Measurements from ENCODE around the gene ZCWPW2. TPM values are rescaled to one million over a fixed set of nuclear protein-coding genes. Genes with fewer than 3 reads are reported as not detected.

ZCWPW2 gene
- total and polyA plus RNA-seq, 9 of the 15 experiments (the other 6 are each of a cell fraction or from before 2014, with no cell fraction given): 0.10 to 0.77 (median 0.44) TPM

DNA sequence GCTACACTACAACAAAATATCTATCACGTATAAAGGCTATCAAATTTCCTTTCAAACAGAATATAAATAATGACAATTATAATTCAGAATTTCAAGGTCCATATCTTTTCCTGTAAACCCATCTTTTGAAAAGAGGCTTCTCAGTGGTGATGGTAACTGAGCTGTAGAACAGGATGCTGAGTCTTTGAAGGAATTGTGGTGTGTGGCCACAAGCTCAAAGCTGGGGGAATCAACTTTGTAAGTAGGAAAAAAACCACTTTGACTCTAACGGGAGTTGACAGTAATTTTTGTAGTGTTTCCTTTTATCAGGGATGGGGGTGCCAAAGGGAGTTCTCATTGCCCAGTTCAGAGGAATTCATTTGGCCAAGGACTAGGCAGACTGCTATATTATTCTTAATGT lies 13.3 kb upstream of the ZCWPW2 start:
- FAIRE-seq (no peak), ATAC-seq (no peak), DNase-seq (ENCODE audit: extremely low read depth in 1 of 4, low spot score in 3 of 4) (no peak)
- Histone ChIP-seq H3K4me2 (ENCODE audit: insufficient read depth, low read length) (no peak overlapping the region), H3K9me1 (ENCODE audit: control insufficient read depth, insufficient read depth, low read length) (no peaks in the 10 kb centered on the region), H3K9ac (ENCODE audit: insufficient read depth in 1 of 2, low read depth in 2 of 2, low read length in 2 of 2) (no peak overlapping the region), H3K79me2 (ENCODE audit: control insufficient read depth, insufficient read depth, low read length) (0 out of 3 replicates have a peak, but pooled peaks cover 1% of the 10 kb centered on the region), H3K36me3 (ENCODE audit: control insufficient read depth, insufficient read depth, low read length) (peaks cover 65% of the 10 kb centered on the region), H3K9me3 (replicated peaks; ENCODE audit: control insufficient read depth, insufficient read depth, low read depth, low read length) (no peaks in the 10 kb centered on the region), H3K4me3 (no peak overlapping the region), H4K20me1 (replicated peaks; ENCODE audit: control insufficient read depth, insufficient read depth, low read length) (no peaks in the 10 kb centered on the region), H3K27ac (ENCODE audit: extremely low read depth, low read depth, low read length) (no peak overlapping the region), H2AFZ (ENCODE audit: low read depth, low read length) (no peak overlapping the region), H3K27me3 (ENCODE audit: control insufficient read depth in 2 of 2, insufficient read depth in 2 of 2, low read length in 2 of 2) (no peaks in the 10 kb centered on the region), H3K4me1 (replicated peaks in 1 of 2; ENCODE audit: control insufficient read depth in 2 of 2, insufficient read depth in 2 of 2, low read length in 2 of 2) (no peaks in the 10 kb centered on the region)
- ChIA-PET POLR2A (interaction anchor here (0.8 to 1.6 kb wide), 3 partner anchors 9 to 13 kb away, joined by 3 to 7 read pairs (median 3); partner anchors contain the start of genes AZI2 and ZCWPW2), CTCF (ENCODE audit: low intra/inter-chr PET ratio) (no interaction called here)
- 88% methylated on average over 2 of the region's 2 CpGs for WGBS (ENCODE audit: insufficient coverage, low coverage, missing lambda C conversion rate)
- intact Hi-C loops (cut with micrococcal nuclease): no loop called here
- no TSS peak for BruUV-seq (replicated peaks)
- in situ Hi-C loops (cut with MboI): loop anchor here (10.0 kb wide), 1 partner anchor 620 kb away; no protein-coding TSS in a partner anchor
- TF ChIP-seq ZSCAN29 (IDR thresholded peaks at IDR 0.05) (no peak), TCF15 (CRISPR knock-in tag; IDR thresholded peaks at IDR 0.05) (no peak), DACH1 (IDR thresholded peaks at IDR 0.05; ENCODE audit: partially characterized antibody) (no peak), CCNT2 (IDR thresholded peaks at IDR 0.05; ENCODE audit: borderline replicate concordance, extremely low read depth, insufficient read length, low read depth, low read length) (no peak)
- TF ChIP-seq, protein P1, sequence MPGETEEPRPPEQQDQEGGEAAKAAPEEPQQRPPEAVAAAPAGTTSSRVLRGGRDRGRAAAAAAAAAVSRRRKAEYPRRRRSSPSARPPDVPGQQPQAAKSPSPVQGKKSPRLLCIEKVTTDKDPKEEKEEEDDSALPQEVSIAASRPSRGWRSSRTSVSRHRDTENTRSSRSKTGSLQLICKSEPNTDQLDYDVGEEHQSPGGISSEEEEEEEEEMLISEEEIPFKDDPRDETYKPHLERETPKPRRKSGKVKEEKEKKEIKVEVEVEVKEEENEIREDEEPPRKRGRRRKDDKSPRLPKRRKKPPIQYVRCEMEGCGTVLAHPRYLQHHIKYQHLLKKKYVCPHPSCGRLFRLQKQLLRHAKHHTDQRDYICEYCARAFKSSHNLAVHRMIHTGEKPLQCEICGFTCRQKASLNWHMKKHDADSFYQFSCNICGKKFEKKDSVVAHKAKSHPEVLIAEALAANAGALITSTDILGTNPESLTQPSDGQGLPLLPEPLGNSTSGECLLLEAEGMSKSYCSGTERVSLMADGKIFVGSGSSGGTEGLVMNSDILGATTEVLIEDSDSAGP (CRISPR knock-in tag; IDR thresholded peaks at IDR 0.05): no peak
